Germinal center (tissue), 1 donor: ENCODE results near the gene METTL2A.
"Not testable (repeated sequence)": the region's sequence is repeated elsewhere in the genome, so short reads cannot be mapped to it uniquely, and the experiment has no call there.

ENCODE experiments used
- DNase-seq: peaks from one replicate; pipeline ENCODE4 v3.0.0; 2012; ENCODE audit warnings: mixed read lengths, low spot score

Gene METTL2A

GRCh38 chr17:62473030-62473982 is 49.6 kb downstream of the METTL2A start:
- not testable (repeated sequence) for DNase-seq

DNA sequence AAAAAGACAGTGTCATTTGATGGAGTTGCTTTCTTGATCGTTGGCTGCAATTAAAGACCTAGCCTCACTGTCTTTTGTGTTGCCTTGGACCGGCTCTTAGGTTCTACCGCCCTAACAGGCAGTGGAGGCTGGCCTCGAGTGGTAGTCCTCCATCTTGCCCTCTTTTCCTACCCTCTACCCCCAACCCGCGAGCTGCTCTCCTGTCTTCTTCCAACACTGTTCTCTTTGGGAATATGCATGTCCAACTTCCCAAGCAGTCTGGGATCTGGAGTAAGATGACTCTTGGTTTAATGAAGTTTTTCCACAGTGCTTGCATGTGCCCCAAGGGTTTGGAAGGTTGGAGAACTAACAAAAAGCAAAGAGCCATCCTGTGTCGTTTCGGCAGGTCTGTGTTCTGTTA is 53.4 kb downstream of the METTL2A start:
- DNase-seq, result not testable (repeated sequence)

DNA sequence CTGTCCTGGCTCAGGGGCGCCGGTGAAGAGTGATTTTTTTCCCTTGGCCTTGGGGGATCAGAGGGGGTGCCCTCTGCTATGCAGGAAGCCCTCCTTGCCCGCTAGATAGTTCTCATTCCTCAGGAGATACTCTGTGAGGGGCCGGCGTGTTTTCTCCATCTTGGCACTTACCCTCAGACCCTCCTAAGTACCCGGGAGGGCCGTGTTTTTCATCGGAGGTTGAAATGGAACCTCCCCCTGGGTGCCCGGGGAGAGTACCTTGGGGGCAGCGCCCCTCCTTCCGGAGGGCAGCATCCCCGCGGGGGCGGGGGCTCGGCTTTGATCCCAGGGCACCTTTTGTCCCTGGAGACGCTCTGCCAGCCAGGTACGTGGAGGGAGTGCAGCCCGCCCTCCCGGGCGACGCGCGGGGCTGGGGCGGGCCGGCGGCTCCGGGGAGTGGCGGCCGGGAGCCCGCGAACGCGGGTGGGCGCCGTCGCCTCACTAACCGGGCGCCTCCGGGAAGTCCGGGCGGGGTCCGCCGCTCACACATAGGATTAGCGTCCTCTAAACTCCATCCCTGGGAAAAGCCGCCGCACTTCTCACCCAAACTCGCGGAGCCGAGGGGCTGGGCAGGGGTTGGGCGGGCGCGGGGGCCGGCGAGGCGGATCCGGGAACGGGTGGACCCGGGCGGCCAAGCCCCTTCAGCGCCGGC is 54.2 kb downstream of the METTL2A start:
- peak; percentile 59 for DNase-seq

DNA sequence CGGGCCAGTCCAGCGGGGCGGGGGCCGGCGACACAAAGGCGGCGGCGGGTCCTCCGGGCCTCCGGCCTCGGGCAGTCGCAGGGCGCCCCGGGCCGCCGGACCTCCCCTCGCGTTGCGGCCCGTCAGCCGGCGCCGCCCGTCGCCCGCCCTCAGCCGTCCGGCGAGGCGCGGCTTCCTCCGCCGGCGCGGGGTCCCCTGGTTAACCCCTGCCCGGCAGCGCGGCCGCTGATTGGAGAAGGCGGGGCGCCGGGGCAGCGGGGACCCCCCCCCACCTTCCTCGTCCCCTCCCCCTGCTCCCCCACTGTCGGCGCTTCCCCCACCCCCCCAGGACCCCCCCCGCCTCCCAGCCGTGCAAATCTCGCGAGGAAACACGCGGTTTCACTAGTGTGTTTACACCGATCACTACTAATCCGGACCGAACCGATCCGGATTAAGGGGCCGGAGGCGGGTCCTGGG is 54.8 kb downstream of the METTL2A start, which contains the start of gene TLK2:
TSS of gene TLK2 (plus strand) at position 402 of the 456 bp plus-strand sequence. CDS start 2,301 bp downstream, outside the sequence.
- peak; percentile 91 for DNase-seq

GRCh38 chr17:62478880-62479638 is 55.4 kb downstream of the METTL2A start:
- DNase-seq, result peak; percentile 26

- not testable (repeated sequence) for DNase-seq
Observed at GRCh38 chr17:62479639-62480258, 56.1 kb downstream of the METTL2A start.

GRCh38 chr17:62482553-62482952 is 58.9 kb downstream of the METTL2A start:
- not testable (repeated sequence) for DNase-seq

GRCh38 chr17:62490990-62491389 is 67.3 kb downstream of the METTL2A start:
- not testable (repeated sequence) for DNase-seq

GRCh38 chr17:62493049-62493655 is 69.5 kb downstream of the METTL2A start:
- not testable (repeated sequence) for DNase-seq

- DNase-seq, result not testable (repeated sequence)
Observed at GRCh38 chr17:62494073-62494472, 70.4 kb downstream of the METTL2A start.

- not testable (repeated sequence) for DNase-seq
Observed at GRCh38 chr17:62496344-62496743, 72.6 kb downstream of the METTL2A start.

DNA sequence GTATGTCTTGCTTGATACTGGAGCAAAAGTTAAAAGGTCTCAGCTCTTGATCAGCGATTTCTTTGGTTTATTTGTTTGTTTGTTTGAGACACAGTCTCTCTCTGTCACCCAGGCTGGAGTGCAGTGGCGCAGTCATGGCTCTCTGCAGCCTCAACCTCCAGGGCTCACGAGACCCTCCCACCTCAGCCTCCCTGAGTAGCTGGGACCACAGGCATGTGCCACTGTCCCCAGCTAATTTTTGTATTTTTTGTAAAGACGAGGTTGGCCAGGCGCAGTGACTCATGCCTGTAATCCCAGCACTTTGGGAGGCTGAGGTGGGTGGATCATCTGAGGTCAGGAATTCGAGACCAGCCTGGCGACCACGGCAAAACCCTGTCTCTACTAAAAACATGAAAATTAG is 75.1 kb downstream of the METTL2A start:
- not testable (repeated sequence) for DNase-seq
